PFSK-1 (cell line): Measurements from ENCODE around the gene KIF3A.

Experiments used
- POLR2AphosphoS5 ChIP-seq: IDR thresholded peaks from 2 replicates; pipeline ENCODE4 v1.6.1; 2012; ENCODE audit warnings: low read depth, mild to moderate bottlenecking, control low read depth, low read length, moderate library complexity
- TAF1 ChIP-seq: IDR thresholded peaks from 2 replicates; pipeline ENCODE4 v1.6.1; 2012; ENCODE audit warnings: low read length, control low read depth, borderline replicate concordance; ENCODE audit not compliant: insufficient read depth

DNA sequence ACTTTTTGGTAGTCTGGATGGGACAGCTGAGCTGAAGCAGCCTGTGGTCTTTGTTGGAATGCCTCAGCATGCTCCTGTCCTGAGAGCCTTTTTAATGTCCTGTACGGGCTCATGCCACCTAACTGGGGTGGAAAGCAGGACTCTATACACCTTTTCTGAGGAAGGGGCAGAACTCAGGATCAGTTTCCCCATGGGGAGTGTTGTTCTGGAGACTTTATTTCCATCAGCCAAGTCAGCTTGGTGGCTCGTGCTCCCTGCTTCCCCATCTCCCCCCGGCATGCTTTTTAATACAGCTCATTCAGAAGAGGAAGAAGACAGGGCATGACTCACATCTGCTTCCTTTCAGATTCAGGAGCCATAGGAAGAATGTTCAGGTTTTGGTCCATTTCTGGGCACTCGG lies 44.8 kb upstream of the KIF3A start:
- TF ChIP-seq POLR2AphosphoS5 (no peak), TAF1 (no peak)
